GM12878 (cell line): Measurements from ENCODE around the gene ITSN1. TPM values are rescaled to one million over a fixed set of nuclear protein-coding genes. Genes with fewer than 3 reads are reported as not detected.

Experiments used
- ATAC-seq: fragments of 200-7000 bp; cut with Tn5 transposase; 3 replicates; pipeline ENCODE4 v1.9.1; 2020; ENCODE audit warnings: mild to moderate bottlenecking, moderate library complexity
- BruUV-seq: library from RNA; stranded (reverse); fragments of 400-500 nt; replicated peaks from 2 replicates; lab custom pipeline; 2021; lab: Mats Ljungman, UMichigan
- CTCF ChIA-PET: fragments of 300-600 bp; sonication (Branson Sonifier 250); formaldehyde crosslinking; extraction: SDS; loops from one replicate; lab custom pipeline; 2021; ENCODE audit warnings: inconsistent platforms; lab: Yijun Ruan, JAX
- POLR2A ChIA-PET: fragments of 350-600 bp; formaldehyde crosslinking; extraction: SDS; loops from one replicate; lab custom pipeline; 2021; ENCODE audit warnings: inconsistent platforms; lab: Charles Lee
- RAD21 ChIA-PET: fragments of 300-600 bp; sonication (Branson Sonifier 250); formaldehyde crosslinking; loops from one replicate; lab custom pipeline; 2023; ENCODE audit warnings: antibody characterized with exemption; ENCODE audit not compliant: unreplicated experiment; lab: Charles Lee
- SMC1A ChIA-PET: fragments of 300-600 bp; sonication (Branson Sonifier 250); formaldehyde crosslinking; loops from one replicate; lab custom pipeline; 2023; ENCODE audit not compliant: unreplicated experiment, uncharacterized antibody; lab: Charles Lee
- DNase-seq: peaks from one replicate; pipeline ENCODE4 v3.0.0-alpha.2; 2011; ENCODE audit warnings: low read depth, low spot score
- FAIRE-seq: peaks from 3 replicates; lab custom pipeline; 2011; peaks lifted over from hg19 to GRCh38; lab: Jason Lieb, UNC
- H2AFZ ChIP-seq: 2 replicates; pipeline ENCODE4 v1.6.0; 2011; ENCODE audit warnings: low read depth, low read length, control low read depth; ENCODE audit not compliant: control insufficient read depth
- H3K27ac ChIP-seq: 2 replicates; pipeline ENCODE4 v1.5.1; 2011; ENCODE audit warnings: control low read depth; ENCODE audit not compliant: control insufficient read depth, insufficient read depth
- H3K27me3 ChIP-seq, 2 experiments: replicated peaks in 1 of 2; 2 replicates each; pipeline versions ENCODE4 v1.6.0 to v1.6.1; 2011; ENCODE audit warnings: low read length in 1 of 2; ENCODE audit not compliant: control insufficient read depth in 2 of 2, insufficient read depth in 2 of 2
- H3K36me3 ChIP-seq, 2 experiments: 2 replicates each; pipeline ENCODE4 v1.5.1; 2011; ENCODE audit warnings: low read length in 1 of 2; ENCODE audit not compliant: control insufficient read depth in 2 of 2, insufficient read depth in 2 of 2
- H3K4me1 ChIP-seq: 2 replicates; pipeline ENCODE4 v1.6.1; 2011; ENCODE audit warnings: mild to moderate bottlenecking, low read length, moderate library complexity, mixed read lengths; ENCODE audit not compliant: control insufficient read depth, insufficient read depth
- H3K4me2 ChIP-seq: 2 replicates; pipeline ENCODE4 v1.6.0; 2011; ENCODE audit warnings: control low read depth; ENCODE audit not compliant: control insufficient read depth, insufficient read depth
- H3K4me3 ChIP-seq: fragments of 200-600 bp; sonication (generic); 2 replicates; pipeline ENCODE4 v1.5.1; 2016
- H3K79me2 ChIP-seq: 2 replicates; pipeline ENCODE4 v1.6.0; 2011; ENCODE audit warnings: low read length; ENCODE audit not compliant: control insufficient read depth, insufficient read depth
- H3K9ac ChIP-seq: 2 replicates; pipeline ENCODE4 v1.8.0; 2011; ENCODE audit warnings: low read length, control low read depth, mixed read lengths; ENCODE audit not compliant: control insufficient read depth, insufficient read depth
- H3K9me3 ChIP-seq: replicated peaks from 3 replicates; pipeline ENCODE4 v1.5.1; 2011; ENCODE audit warnings: mild to moderate bottlenecking, low read length; ENCODE audit not compliant: control insufficient read depth, insufficient read depth
- H4K20me1 ChIP-seq: 2 replicates; pipeline ENCODE4 v1.6.0; 2011; ENCODE audit not compliant: control insufficient read depth, insufficient read depth
- ASH2L ChIP-seq: fragments of 300-600, 200-600 bp; sonication (generic); IDR thresholded peaks from 2 replicates; pipeline ENCODE4 v1.6.1; 2017; ENCODE audit warnings: low read depth, mild to moderate bottlenecking, borderline replicate concordance
- BACH1 ChIP-seq: fragments of 450-650 bp; IDR thresholded peaks from 2 replicates; pipeline ENCODE4 v1.6.1; 2017; ENCODE audit warnings: mild to moderate bottlenecking, borderline replicate concordance
- BMI1 ChIP-seq: fragments of 450-650 bp; IDR thresholded peaks from 2 replicates; pipeline ENCODE4 v1.6.1; 2016; ENCODE audit warnings: mild to moderate bottlenecking, moderate library complexity, borderline replicate concordance
- CBX5 ChIP-seq: sonication (generic); IDR thresholded peaks from 2 replicates; pipeline ENCODE4 v1.6.1; 2016; ENCODE audit warnings: low read depth, moderate library complexity, mild to moderate bottlenecking, inconsistent platforms
- CEBPB ChIP-seq, 2 experiments: fragments of 150-350 bp in 1 of 2; IDR thresholded peaks; 2 replicates each; pipeline ENCODE4 v1.6.1; 2012 to 2014; ENCODE audit warnings: low read depth in 2 of 2, low read length in 2 of 2, borderline replicate concordance in 1 of 2, inconsistent platforms in 1 of 2
- CREM ChIP-seq: IDR thresholded peaks from 2 replicates; pipeline ENCODE4 v1.6.1; 2014; ENCODE audit warnings: antibody characterized with exemption, low read depth
- ETV6 ChIP-seq, 2 experiments: fragments of 450-650 bp in 1 of 2; IDR thresholded peaks in 1 of 2; conservative IDR thresholded peaks in 1 of 2; 2 replicates each; pipeline ENCODE4 v1.6.1; 2014; ENCODE audit warnings: antibody characterized with exemption in 1 of 2, borderline replicate concordance in 1 of 2, low read depth in 1 of 2, mild to moderate bottlenecking in 1 of 2, moderate library complexity in 1 of 2
- FOS ChIP-seq: IDR thresholded peaks from 3 replicates; pipeline ENCODE4 v1.6.1; 2011; ENCODE audit warnings: borderline replicate concordance; ENCODE audit not compliant: insufficient read length; ENCODE audit errors: extremely low read depth
- FOXM1 ChIP-seq: IDR thresholded peaks from 2 replicates; pipeline ENCODE4 v1.6.1; 2012; ENCODE audit warnings: low read depth, mild to moderate bottlenecking, inconsistent platforms, low read length, moderate library complexity
- NFYA ChIP-seq: IDR thresholded peaks from 2 replicates; pipeline ENCODE4 v1.6.1; 2011; ENCODE audit warnings: low read depth, mild to moderate bottlenecking, low read length, improper control_type of control experiment, borderline replicate concordance
- NR2C1 ChIP-seq: fragments of 450-650 bp; IDR thresholded peaks from 2 replicates; pipeline ENCODE4 v1.6.1; 2017; ENCODE audit warnings: antibody characterized with exemption, mild to moderate bottlenecking, moderate library complexity
- POLR2A ChIP-seq: IDR thresholded peaks from 2 replicates; pipeline ENCODE4 v1.6.1; 2011; ENCODE audit warnings: low read depth, mild to moderate bottlenecking, low read length
- RBBP5 ChIP-seq: fragments of 200-600 bp; sonication (generic); conservative IDR thresholded peaks from 2 replicates; pipeline ENCODE4 v1.6.1; 2016
- ZNF207 ChIP-seq: fragments of 450-650 bp; IDR thresholded peaks from 2 replicates; pipeline ENCODE4 v1.6.1; 2014; ENCODE audit warnings: antibody characterized with exemption, mild to moderate bottlenecking, borderline replicate concordance
- WGBS: methylation state at CpG from one replicate; pipeline ENCODE4 v1.1.6; 2016; ENCODE audit warnings: low lambda C conversion rate; ENCODE audit not compliant: insufficient replicate concordance, insufficient coverage; ENCODE audit errors: missing lambda C conversion rate; 5-methylcytosine and 5-hydroxymethylcytosine counted together
- in situ Hi-C: fragments of 300-500 bp; cut with MboI; formaldehyde crosslinking; loops from 9 replicates; pipeline ENCODE4 v1.14.3; 2018; ENCODE audit warnings: mixed read lengths
- intact Hi-C: fragments of 100-400 bp; cut with micrococcal nuclease; formaldehyde crosslinking; loops from one replicate; pipeline ENCODE4 v1.14.2; 2022; ENCODE audit not compliant: unreplicated experiment
- polyA plus RNA-seq, 11 experiments: library from polyadenylated mRNA; depleted of rRNA in 4 of 11; unstranded in 6 of 11; stranded (reverse) in 5 of 11; fragments of >200 nt; fragmentation: Nextera tagmentation in 4 of 11; fragmentation: Illumina TruSeq in 1 of 11; extraction: Ambion mirVana in 4 of 11; extraction: Trizol in 1 of 11; gene quantifications; 1 replicate in 1 of 11; 2 replicates in 10 of 11; pipeline versions ENCODE4 v1.2.1 to v1.2.3, GENCODE V29; 2011 to 2016; ENCODE audit warnings: inconsistent platforms in 2 of 11, missing spikeins in 2 of 11, low read depth in 1 of 11
- total RNA-seq, 4 experiments: library from RNA; depleted of rRNA in 3 of 4; stranded (reverse); fragments of >200 nt in 3 of 4; fragmentation: Illumina TruSeq in 1 of 4; extraction: Trizol in 1 of 4; gene quantifications; 2 replicates each; pipeline versions ENCODE4 v1.2.1 to v1.2.3, GENCODE V29; 2013 to 2021
- TF ChIP-seq, protein P1 (sequence below): fragments of 450-650 bp; formaldehyde crosslinking; IDR thresholded peaks from 2 replicates; pipeline ENCODE4 v1.5.0; 2022; ENCODE audit warnings: mild to moderate bottlenecking, missing genetic modification characterization
- TF ChIP-seq, protein P2 (sequence below): fragments of 450-650 bp; IDR thresholded peaks from 2 replicates; pipeline ENCODE4 v1.6.1; 2017; ENCODE audit warnings: mild to moderate bottlenecking, moderate library complexity

The ITSN1 gene
- total and polyA plus RNA-seq, 10 of the 15 experiments (the other 5 are each of a cell fraction or from before 2014, with no cell fraction given) = 0.89 to 10.6 (median 4.8) TPM

DNA sequence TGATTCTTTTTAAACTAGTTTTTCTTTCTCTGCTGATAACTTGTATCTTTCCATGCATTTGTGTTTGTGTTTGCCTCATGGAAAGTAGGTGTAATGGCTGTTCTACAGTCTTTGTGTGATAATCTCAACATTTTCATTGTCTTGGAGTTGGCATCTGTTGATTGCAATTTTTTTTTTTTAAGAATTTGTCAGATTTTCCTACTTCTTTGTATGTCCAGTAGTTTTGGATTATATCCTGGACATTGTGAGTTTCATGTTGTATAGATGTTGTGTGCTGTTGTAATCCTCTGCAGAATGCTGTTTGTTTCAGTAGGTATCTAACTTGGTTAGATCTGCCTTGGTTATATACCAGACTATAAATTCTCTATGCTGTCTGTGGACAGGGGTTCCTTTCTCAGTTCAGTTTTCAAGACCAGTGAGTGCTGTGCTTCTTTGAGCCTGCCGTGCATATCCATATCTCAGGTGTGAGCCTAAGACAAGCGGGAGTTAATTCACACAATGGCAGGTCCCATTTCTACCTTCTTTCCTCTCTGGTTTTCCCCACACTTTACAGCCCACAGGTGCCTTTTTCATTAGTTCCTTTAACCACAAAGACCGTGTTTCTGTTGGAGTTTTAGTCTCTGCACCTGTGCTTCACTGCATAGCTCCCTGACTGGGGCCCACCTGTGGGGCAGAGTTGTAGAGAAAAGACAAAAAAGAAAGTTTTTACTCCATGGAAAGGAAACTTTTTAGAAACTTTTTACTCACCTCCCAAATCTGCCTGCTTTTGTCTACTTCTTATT lies 69.9 kb downstream of the ITSN1 start (continued):
- TF ChIP-seq, protein P1, sequence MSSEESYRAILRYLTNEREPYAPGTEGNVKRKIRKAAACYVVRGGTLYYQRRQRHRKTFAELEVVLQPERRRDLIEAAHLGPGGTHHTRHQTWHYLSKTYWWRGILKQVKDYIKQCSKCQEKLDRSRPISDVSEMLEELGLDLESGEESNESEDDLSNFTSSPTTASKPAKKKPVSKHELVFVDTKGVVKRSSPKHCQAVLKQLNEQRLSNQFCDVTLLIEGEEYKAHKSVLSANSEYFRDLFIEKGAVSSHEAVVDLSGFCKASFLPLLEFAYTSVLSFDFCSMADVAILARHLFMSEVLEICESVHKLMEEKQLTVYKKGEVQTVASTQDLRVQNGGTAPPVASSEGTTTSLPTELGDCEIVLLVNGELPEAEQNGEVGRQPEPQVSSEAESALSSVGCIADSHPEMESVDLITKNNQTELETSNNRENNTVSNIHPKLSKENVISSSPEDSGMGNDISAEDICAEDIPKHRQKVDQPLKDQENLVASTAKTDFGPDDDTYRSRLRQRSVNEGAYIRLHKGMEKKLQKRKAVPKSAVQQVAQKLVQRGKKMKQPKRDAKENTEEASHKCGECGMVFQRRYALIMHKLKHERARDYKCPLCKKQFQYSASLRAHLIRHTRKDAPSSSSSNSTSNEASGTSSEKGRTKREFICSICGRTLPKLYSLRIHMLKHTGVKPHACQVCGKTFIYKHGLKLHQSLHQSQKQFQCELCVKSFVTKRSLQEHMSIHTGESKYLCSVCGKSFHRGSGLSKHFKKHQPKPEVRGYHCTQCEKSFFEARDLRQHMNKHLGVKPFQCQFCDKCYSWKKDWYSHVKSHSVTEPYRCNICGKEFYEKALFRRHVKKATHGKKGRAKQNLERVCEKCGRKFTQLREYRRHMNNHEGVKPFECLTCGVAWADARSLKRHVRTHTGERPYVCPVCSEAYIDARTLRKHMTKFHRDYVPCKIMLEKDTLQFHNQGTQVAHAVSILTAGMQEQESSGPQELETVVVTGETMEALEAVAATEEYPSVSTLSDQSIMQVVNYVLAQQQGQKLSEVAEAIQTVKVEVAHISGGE (CRISPR knock-in tag) = no peak
- TF ChIP-seq FOS (no peak), ETV6 (conservative IDR thresholded peaks at IDR 0.05 in 1 of 2, IDR thresholded peaks at IDR 0.05 in 1 of 2; ENCODE audit: borderline replicate concordance in 1 of 2, low read depth in 1 of 2) (no peak), ZNF207 (no peak)

DNA sequence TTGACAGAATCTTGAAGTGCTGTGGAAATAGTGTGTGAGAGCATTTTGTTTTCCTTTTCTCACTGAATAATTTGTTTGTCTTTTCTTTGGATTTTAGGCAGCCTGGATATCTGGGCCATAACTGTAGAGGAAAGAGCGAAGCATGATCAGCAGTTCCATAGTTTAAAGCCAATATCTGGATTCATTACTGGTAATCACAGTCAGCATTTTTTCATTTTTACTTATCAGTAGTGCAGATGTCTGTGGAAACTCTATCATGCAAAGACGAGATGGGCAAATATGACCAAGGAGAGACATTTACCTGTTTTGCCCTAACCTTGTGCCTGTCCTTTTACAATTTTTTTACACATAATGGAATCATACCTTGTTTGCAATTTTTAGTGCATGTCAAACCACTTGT lies 78.8 kb downstream of the ITSN1 start:
- Histone ChIP-seq H2AFZ (no peak overlapping the region), H3K36me3 (no peaks in the 10 kb centered on the region), H3K4me2 (no peak overlapping the region), H3K27ac (no peak overlapping the region), H3K4me3 (no peak overlapping the region), H4K20me1 (no peaks in the 10 kb centered on the region), H3K27me3 (no peaks in the 10 kb centered on the region), H3K79me2 (no peaks in the 10 kb centered on the region), H3K9ac (no peak overlapping the region), H3K9me3 (no peaks in the 10 kb centered on the region), H3K4me1 (no peaks in the 10 kb centered on the region)
- ChIA-PET CTCF (interaction anchor here (1.0 kb wide), 1 partner anchor 13 kb away, joined by 5 read pairs; no protein-coding TSS in a partner anchor), POLR2A (no interaction called here), SMC1A (no interaction called here), RAD21 (no interaction called here)
- no TSS peak for BruUV-seq
- TF ChIP-seq ASH2L (no peak), BMI1 (no peak), RBBP5 (no peak), CREM (no peak), CBX5 (no peak), CEBPB (IDR thresholded peaks at IDR 0.05; ENCODE audit: borderline replicate concordance in 1 of 2, low read depth in 2 of 2, low read length in 2 of 2) (no peak), POLR2A (no peak), NR2C1 (no peak), BACH1 (no peak), FOXM1 (no peak), NFYA (no peak)
- TF ChIP-seq, protein P2, sequence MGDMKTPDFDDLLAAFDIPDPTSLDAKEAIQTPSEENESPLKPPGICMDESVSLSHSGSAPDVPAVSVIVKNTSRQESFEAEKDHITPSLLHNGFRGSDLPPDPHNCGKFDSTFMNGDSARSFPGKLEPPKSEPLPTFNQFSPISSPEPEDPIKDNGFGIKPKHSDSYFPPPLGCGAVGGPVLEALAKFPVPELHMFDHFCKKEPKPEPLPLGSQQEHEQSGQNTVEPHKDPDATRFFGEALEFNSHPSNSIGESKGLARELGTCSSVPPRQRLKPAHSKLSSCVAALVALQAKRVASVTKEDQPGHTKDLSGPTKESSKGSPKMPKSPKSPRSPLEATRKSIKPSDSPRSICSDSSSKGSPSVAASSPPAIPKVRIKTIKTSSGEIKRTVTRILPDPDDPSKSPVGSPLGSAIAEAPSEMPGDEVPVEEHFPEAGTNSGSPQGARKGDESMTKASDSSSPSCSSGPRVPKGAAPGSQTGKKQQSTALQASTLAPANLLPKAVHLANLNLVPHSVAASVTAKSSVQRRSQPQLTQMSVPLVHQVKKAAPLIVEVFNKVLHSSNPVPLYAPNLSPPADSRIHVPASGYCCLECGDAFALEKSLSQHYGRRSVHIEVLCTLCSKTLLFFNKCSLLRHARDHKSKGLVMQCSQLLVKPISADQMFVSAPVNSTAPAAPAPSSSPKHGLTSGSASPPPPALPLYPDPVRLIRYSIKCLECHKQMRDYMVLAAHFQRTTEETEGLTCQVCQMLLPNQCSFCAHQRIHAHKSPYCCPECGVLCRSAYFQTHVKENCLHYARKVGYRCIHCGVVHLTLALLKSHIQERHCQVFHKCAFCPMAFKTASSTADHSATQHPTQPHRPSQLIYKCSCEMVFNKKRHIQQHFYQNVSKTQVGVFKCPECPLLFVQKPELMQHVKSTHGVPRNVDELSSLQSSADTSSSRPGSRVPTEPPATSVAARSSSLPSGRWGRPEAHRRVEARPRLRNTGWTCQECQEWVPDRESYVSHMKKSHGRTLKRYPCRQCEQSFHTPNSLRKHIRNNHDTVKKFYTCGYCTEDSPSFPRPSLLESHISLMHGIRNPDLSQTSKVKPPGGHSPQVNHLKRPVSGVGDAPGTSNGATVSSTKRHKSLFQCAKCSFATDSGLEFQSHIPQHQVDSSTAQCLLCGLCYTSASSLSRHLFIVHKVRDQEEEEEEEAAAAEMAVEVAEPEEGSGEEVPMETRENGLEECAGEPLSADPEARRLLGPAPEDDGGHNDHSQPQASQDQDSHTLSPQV = no peak
- no peak for FAIRE-seq
- WGBS = 29% methylated on average over 2 of the region's 2 CpGs
- intact Hi-C loops (no loop called here), in situ Hi-C loops (no loop called here)
- DNase-seq = no peak
- ATAC-seq = no peak
